A673 (cell line): ENCODE data around the gene CD244. TPM values are rescaled to one million over a fixed set of nuclear protein-coding genes. Genes with fewer than 3 reads are reported as not detected.

Experiments
- BruUV-seq: library from RNA; stranded (reverse); fragments of 400-500 nt; replicated peaks from 2 replicates; lab custom pipeline; 2021; lab: Mats Ljungman, UMichigan
- CTCF ChIA-PET: fragments of 300-600 bp; sonication (Branson Sonifier 250); formaldehyde crosslinking; loops from one replicate; lab custom pipeline; 2022; ENCODE audit warnings: antibody characterized with exemption; lab: Charles Lee
- POLR2A ChIA-PET: fragments of 300-600 bp; sonication (Branson Sonifier 250); formaldehyde crosslinking; loops from one replicate; lab custom pipeline; 2022; ENCODE audit warnings: antibody characterized with exemption; ENCODE audit not compliant: low non-redundant PET; lab: Charles Lee
- DNase-seq: peaks from one replicate; pipeline ENCODE4 v3.0.0-alpha.2; 2015; ENCODE audit warnings: low spot score
- H3K27ac ChIP-seq: fragments of 200-600 bp; sonication (generic); 2 replicates; pipeline ENCODE4 v1.5.1; 2016; ENCODE audit warnings: mixed run types, low read depth, mild to moderate bottlenecking, mixed read lengths, antibody characterized with exemption, low read length; ENCODE audit not compliant: poor library complexity, severe bottlenecking
- H3K27me3 ChIP-seq: fragments of 200-600 bp; sonication (generic); replicated peaks from 2 replicates; pipeline ENCODE4 v1.6.1; 2017; ENCODE audit warnings: mixed run types, low read depth, mild to moderate bottlenecking, mixed read lengths, antibody characterized with exemption, low read length; ENCODE audit not compliant: insufficient read depth, poor library complexity
- H3K36me3 ChIP-seq: fragments of 200-600 bp; sonication (generic); 2 replicates; pipeline ENCODE4 v1.6.1; 2016; ENCODE audit warnings: mixed run types, mild to moderate bottlenecking, mixed read lengths, antibody characterized with exemption, low read length; ENCODE audit not compliant: insufficient read depth, poor library complexity, severe bottlenecking
- H3K4me1 ChIP-seq: fragments of 200-600 bp; sonication (generic); 2 replicates; pipeline ENCODE4 v1.6.1; 2017; ENCODE audit warnings: mixed run types, mild to moderate bottlenecking, mixed read lengths, antibody characterized with exemption, low read length; ENCODE audit not compliant: insufficient read depth, poor library complexity, severe bottlenecking
- H3K4me3 ChIP-seq: fragments of 200-600 bp; sonication (generic); 2 replicates; pipeline ENCODE4 v1.5.1; 2016; ENCODE audit warnings: low read depth, mixed run types, mild to moderate bottlenecking, mixed read lengths, low read length; ENCODE audit not compliant: poor library complexity, severe bottlenecking
- H3K9me3 ChIP-seq: fragments of 200-600 bp; sonication (generic); 2 replicates; pipeline ENCODE4 v1.6.1; 2016; ENCODE audit warnings: mixed run types, low read depth, mild to moderate bottlenecking, mixed read lengths, antibody characterized with exemption, low read length; ENCODE audit not compliant: poor library complexity, severe bottlenecking
- CTCF ChIP-seq: fragments of 300-800, 200-600 bp; sonication (generic); conservative IDR thresholded peaks from 2 replicates; pipeline ENCODE4 v1.5.1; 2017; ENCODE audit warnings: low read depth, mild to moderate bottlenecking, antibody characterized with exemption, low read length, moderate library complexity, mixed read lengths
- EZH2 ChIP-seq: fragments of 200-600 bp; sonication (generic); IDR thresholded peaks from 2 replicates; pipeline ENCODE4 v1.6.1; 2017; ENCODE audit warnings: borderline replicate concordance, low read depth, mild to moderate bottlenecking, mixed read lengths, antibody characterized with exemption, low read length; ENCODE audit not compliant: poor library complexity, severe bottlenecking
- intact Hi-C: fragments of 100-400 bp; cut with micrococcal nuclease; formaldehyde crosslinking; loops from one replicate; pipeline ENCODE4 v1.10.0; 2022; ENCODE audit not compliant: unreplicated experiment
- total RNA-seq: library from RNA; stranded (reverse); gene quantifications from 2 replicates; pipeline ENCODE4 v1.2.3, GENCODE V29; 2021

CD244 gene
- total RNA-seq, 1 experiment from 2014 or later, result not detected

- CTCF ChIA-PET, result interaction anchor here (0.6 kb wide), 1 partner anchor 48 kb away, joined by 5 read pairs; no protein-coding TSS in a partner anchor
These were observed 22.4 kb upstream of the CD244 start, which contains the start of gene ITLN1 for GRCh38 chr1:160885042-160885441. ITLN1 (minus strand) TSS chr1:160885180; CDS start chr1:160884877, 303 bp downstream.

GRCh38 chr1:160884579-160884978 lies 21.9 kb upstream of the CD244 start:
- no peaks in the 10 kb centered on the region for H3K36me3 ChIP-seq
- no peaks in the 10 kb centered on the region for H3K4me1 ChIP-seq
- no peaks in the 10 kb centered on the region for H3K9me3 ChIP-seq
- peak; percentile 35 for DNase-seq
- POLR2A ChIA-PET, result no interaction called here
- no TSS peak for BruUV-seq
- TF ChIP-seq CTCF (peak; percentile 54), EZH2 (no peak)
- H3K4me3 ChIP-seq, result no peak overlapping the region
- no peaks in the 10 kb centered on the region for H3K27me3 ChIP-seq
- H3K27ac ChIP-seq, result no peak overlapping the region
- CTCF ChIA-PET, result interaction anchor here (0.6 kb wide), 1 partner anchor 48 kb away, joined by 5 read pairs; no protein-coding TSS in a partner anchor
- intact Hi-C loops, result no loop called here

More at GRCh38 chr1:160885042-160885441, 22.4 kb upstream of the CD244 start, which contains the start of gene ITLN1:
- intact Hi-C loops, result no loop called here
- Histone ChIP-seq H3K27ac (no peak within 1 kb of the TSS), H3K4me3 (no peak within 1 kb of the TSS), H3K27me3 (no peaks in the 10 kb centered on the region), H3K4me1 (no peaks in the 10 kb centered on the region), H3K36me3 (no peaks in the 10 kb centered on the region), H3K9me3 (no peaks in the 10 kb centered on the region)
- DNase-seq, result no peak
- TF ChIP-seq CTCF, result 0 out of 2 replicates have a peak, but pooled peaks have one; percentile 6
- TF ChIP-seq EZH2, result no peak
- POLR2A ChIA-PET, result no interaction called here
- no TSS peak for BruUV-seq

GRCh38 chr1:160883581-160884513 lies 21.2 kb upstream of the CD244 start:
- no peak overlapping the region for H3K27ac ChIP-seq
- no TSS peak for BruUV-seq
- H3K9me3 ChIP-seq, result no peaks in the 10 kb centered on the region
- ChIA-PET CTCF (interaction anchor here (0.8 kb wide), 1 partner anchor 21 kb away, joined by 8 read pairs; no protein-coding TSS in a partner anchor), POLR2A (no interaction called here)
- TF ChIP-seq CTCF, result no peak
- no peak for TF ChIP-seq EZH2
- no peaks in the 10 kb centered on the region for H3K4me1 ChIP-seq
- H3K4me3 ChIP-seq, result no peak overlapping the region
- no peak for DNase-seq
- intact Hi-C loops, result no loop called here
- H3K36me3 ChIP-seq, result no peaks in the 10 kb centered on the region
- H3K27me3 ChIP-seq, result no peaks in the 10 kb centered on the region
